Measurements from ENCODE around the gene GABBR1.

The GABBR1 gene

GRCh38 chr6:29649701-29650673 is 17.0 kb upstream of the GABBR1 start (continued):
- TF ChIP-seq ZNF660 (tag by site-specific recombination; IDR thresholded peaks at IDR 0.05) (peak; percentile 71; the same call in 1 of the 2 replicates), ZNF155 (tag by site-specific recombination; IDR thresholded peaks at IDR 0.05) (no peak), ZNF707 (tag by site-specific recombination; IDR thresholded peaks at IDR 0.05) (no peak), ZNF280C (tag by site-specific recombination; IDR thresholded peaks at IDR 0.05) (no peak), ZNF175 (tag by site-specific recombination; IDR thresholded peaks at IDR 0.05) (no peak), ZNF37A (tag by site-specific recombination; IDR thresholded peaks at IDR 0.05) (no peak), ZNF544 (tag by site-specific recombination; IDR thresholded peaks at IDR 0.05) (no peak), KLF8 (tag by site-specific recombination; IDR thresholded peaks at IDR 0.05) (no peak; the same call in 1 of the 2 replicates), ZBTB6 (tag by site-specific recombination; IDR thresholded peaks at IDR 0.05) (no peak), ZNF610 (tag by site-specific recombination; IDR thresholded peaks at IDR 0.05; ENCODE audit: borderline replicate concordance) (no peak), INSM2 (tag by site-specific recombination; IDR thresholded peaks at IDR 0.05) (no peak), ZNF114 (tag by site-specific recombination; IDR thresholded peaks at IDR 0.05) (no peak), ZSCAN18 (tag by site-specific recombination; IDR thresholded peaks at IDR 0.05) (no peak), ZNF404 (tag by site-specific recombination; IDR thresholded peaks at IDR 0.05) (no peak), ZNF23 (tag by site-specific recombination; IDR thresholded peaks at IDR 0.05; ENCODE audit: borderline replicate concordance) (no peak), ZFP3 (tag by site-specific recombination; IDR thresholded peaks at IDR 0.05; ENCODE audit: low read depth) (no peak), ZNF302 (tag by site-specific recombination; IDR thresholded peaks at IDR 0.05; ENCODE audit: low read depth) (no peak), ZNF248 (tag by site-specific recombination; IDR thresholded peaks at IDR 0.05) (no peak), ZNF677 (tag by site-specific recombination; IDR thresholded peaks at IDR 0.05) (no peak), SP3 (tag by site-specific recombination; IDR thresholded peaks at IDR 0.05) (peak; percentile 73), ZNF391 (tag by site-specific recombination; IDR thresholded peaks at IDR 0.05; ENCODE audit: borderline replicate concordance, low read depth) (no peak)
- TF ChIP-seq, protein P1, sequence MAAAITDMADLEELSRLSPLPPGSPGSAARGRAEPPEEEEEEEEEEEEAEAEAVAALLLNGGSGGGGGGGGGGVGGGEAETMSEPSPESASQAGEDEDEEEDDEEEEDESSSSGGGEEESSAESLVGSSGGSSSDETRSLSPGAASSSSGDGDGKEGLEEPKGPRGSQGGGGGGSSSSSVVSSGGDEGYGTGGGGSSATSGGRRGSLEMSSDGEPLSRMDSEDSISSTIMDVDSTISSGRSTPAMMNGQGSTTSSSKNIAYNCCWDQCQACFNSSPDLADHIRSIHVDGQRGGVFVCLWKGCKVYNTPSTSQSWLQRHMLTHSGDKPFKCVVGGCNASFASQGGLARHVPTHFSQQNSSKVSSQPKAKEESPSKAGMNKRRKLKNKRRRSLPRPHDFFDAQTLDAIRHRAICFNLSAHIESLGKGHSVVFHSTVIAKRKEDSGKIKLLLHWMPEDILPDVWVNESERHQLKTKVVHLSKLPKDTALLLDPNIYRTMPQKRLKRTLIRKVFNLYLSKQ (tag by site-specific recombination; IDR thresholded peaks at IDR 0.05; ENCODE audit: borderline replicate concordance): no peak
- TF ChIP-seq, protein P2, sequence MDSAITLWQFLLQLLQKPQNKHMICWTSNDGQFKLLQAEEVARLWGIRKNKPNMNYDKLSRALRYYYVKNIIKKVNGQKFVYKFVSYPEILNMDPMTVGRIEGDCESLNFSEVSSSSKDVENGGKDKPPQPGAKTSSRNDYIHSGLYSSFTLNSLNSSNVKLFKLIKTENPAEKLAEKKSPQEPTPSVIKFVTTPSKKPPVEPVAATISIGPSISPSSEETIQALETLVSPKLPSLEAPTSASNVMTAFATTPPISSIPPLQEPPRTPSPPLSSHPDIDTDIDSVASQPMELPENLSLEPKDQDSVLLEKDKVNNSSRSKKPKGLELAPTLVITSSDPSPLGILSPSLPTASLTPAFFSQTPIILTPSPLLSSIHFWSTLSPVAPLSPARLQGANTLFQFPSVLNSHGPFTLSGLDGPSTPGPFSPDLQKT (IDR thresholded peaks at IDR 0.05; ENCODE audit: borderline replicate concordance, low read depth, low read length): no peak
- TF ChIP-seq, protein P3, sequence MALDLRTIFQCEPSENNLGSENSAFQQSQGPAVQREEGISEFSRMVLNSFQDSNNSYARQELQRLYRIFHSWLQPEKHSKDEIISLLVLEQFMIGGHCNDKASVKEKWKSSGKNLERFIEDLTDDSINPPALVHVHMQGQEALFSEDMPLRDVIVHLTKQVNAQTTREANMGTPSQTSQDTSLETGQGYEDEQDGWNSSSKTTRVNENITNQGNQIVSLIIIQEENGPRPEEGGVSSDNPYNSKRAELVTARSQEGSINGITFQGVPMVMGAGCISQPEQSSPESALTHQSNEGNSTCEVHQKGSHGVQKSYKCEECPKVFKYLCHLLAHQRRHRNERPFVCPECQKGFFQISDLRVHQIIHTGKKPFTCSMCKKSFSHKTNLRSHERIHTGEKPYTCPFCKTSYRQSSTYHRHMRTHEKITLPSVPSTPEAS (tag by site-specific recombination; IDR thresholded peaks at IDR 0.05): no peak
- TF ChIP-seq, protein P4, sequence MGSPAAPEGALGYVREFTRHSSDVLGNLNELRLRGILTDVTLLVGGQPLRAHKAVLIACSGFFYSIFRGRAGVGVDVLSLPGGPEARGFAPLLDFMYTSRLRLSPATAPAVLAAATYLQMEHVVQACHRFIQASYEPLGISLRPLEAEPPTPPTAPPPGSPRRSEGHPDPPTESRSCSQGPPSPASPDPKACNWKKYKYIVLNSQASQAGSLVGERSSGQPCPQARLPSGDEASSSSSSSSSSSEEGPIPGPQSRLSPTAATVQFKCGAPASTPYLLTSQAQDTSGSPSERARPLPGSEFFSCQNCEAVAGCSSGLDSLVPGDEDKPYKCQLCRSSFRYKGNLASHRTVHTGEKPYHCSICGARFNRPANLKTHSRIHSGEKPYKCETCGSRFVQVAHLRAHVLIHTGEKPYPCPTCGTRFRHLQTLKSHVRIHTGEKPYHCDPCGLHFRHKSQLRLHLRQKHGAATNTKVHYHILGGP (tag by site-specific recombination; IDR thresholded peaks at IDR 0.05): no peak

Data from HEK293 (cell line).